CD4-positive, CD25-positive, alpha-beta regulatory T cell (primary cell): ENCODE measurements around the gene TANK. TPM values are rescaled to one million over a fixed set of nuclear protein-coding genes. Genes with fewer than 3 reads are reported as not detected.

Source experiments
- ATAC-seq, 2 donors: fragments of 150-1000 bp; cut with Tn5 transposase; one replicate each; pipeline ENCODE4 v1.10.0; 2021; ENCODE audit warnings: low read depth in 2 of 2, moderate number of reproducible peaks in 2 of 2, moderate library complexity in 1 of 2
- DNase-seq, 3 donors: peaks; one replicate each; pipeline versions ENCODE4 v3.0.0 to v3.0.0-alpha.2; 2012 to 2022; ENCODE audit warnings: mixed read lengths in 1 of 3
- H3K27ac ChIP-seq: one replicate; pipeline ENCODE4 v1.7.0; 2013; ENCODE audit warnings: mild to moderate bottlenecking, low read length; ENCODE audit not compliant: insufficient read depth, poor library complexity, severe bottlenecking
- H3K27me3 ChIP-seq: one replicate; pipeline ENCODE4 v1.7.0; 2013; ENCODE audit warnings: low read length; ENCODE audit not compliant: control insufficient read depth, insufficient read depth
- H3K36me3 ChIP-seq: one replicate; pipeline ENCODE4 v1.7.0; 2013; ENCODE audit warnings: mild to moderate bottlenecking, low read length, moderate library complexity; ENCODE audit not compliant: control insufficient read depth, insufficient read depth
- H3K4me1 ChIP-seq: 2 replicates; pipeline ENCODE4 v1.7.0; 2013; ENCODE audit warnings: mild to moderate bottlenecking, low read length; ENCODE audit not compliant: insufficient read depth, control insufficient read depth, poor library complexity, severe bottlenecking
- H3K4me3 ChIP-seq: one replicate; pipeline ENCODE4 v1.7.0; 2013; ENCODE audit warnings: low read depth, mild to moderate bottlenecking, low read length, moderate library complexity
- H3K9me3 ChIP-seq, 2 experiments: 1 replicate in 1 of 2; 2 replicates in 1 of 2; pipeline ENCODE4 v1.7.0; 2013; ENCODE audit warnings: low read length in 2 of 2, mild to moderate bottlenecking in 1 of 2, moderate library complexity in 1 of 2; ENCODE audit not compliant: control insufficient read depth in 2 of 2
- H3K27ac Mint-ChIP-seq, 3 donors: one replicate each; pipeline ENCODE4 v1.8.0; 2020 to 2022; ENCODE audit warnings: mild to moderate bottlenecking in 3 of 3, mixed read lengths in 3 of 3, moderate library complexity in 2 of 3
- H3K27me3 Mint-ChIP-seq: one replicate; pipeline ENCODE4 v1.8.0; 2022; ENCODE audit warnings: mild to moderate bottlenecking, mixed read lengths
- H3K36me3 Mint-ChIP-seq: one replicate; pipeline ENCODE4 v1.8.0; 2020; ENCODE audit warnings: mixed read lengths
- H3K4me1 Mint-ChIP-seq, 4 donors: one replicate each; pipeline ENCODE4 v1.8.0; 2020 to 2022; ENCODE audit warnings: mixed read lengths in 4 of 4, mild to moderate bottlenecking in 1 of 4
- H3K4me3 Mint-ChIP-seq, 4 donors: one replicate each; pipeline ENCODE4 v1.8.0; 2020 to 2022; ENCODE audit warnings: mild to moderate bottlenecking in 4 of 4, mixed read lengths in 4 of 4, moderate library complexity in 3 of 4
- H3K9me3 Mint-ChIP-seq, 7 donors: one replicate each; pipeline ENCODE4 v1.8.0; 2020 to 2022; ENCODE audit warnings: mixed read lengths in 7 of 7, mild to moderate bottlenecking in 3 of 7, moderate library complexity in 2 of 7
- polyA plus RNA-seq, 4 donors: library from polyadenylated mRNA; unstranded; fragments of 300-500 nt; fragmentation: Illumina TruSeq; gene quantifications; one replicate each; pipeline ENCODE4 v1.2.3, GENCODE V29; 2021
- total RNA-seq: library from RNA; stranded (reverse); gene quantifications from one replicate; pipeline ENCODE4 v1.2.3, GENCODE V29; 2022

The TANK gene
- total and polyA plus RNA-seq, 5 donors from 2014 or later: 84.5 to 182 (median 90.2) TPM

GRCh38 chr2:161234627-161235026, 74.4 kb downstream of the TANK start:
- H3K4me1 Mint-ChIP-seq: peaks cover 9 to 22% (median 16%) of the 10 kb centered on the region in 4 donors
- peaks cover 13% of the 10 kb centered on the region for H3K36me3 Mint-ChIP-seq
- H3K4me1 ChIP-seq: peaks cover 25% of the 10 kb centered on the region
- no peak overlapping the region for H3K4me3 Mint-ChIP-seq
- no peaks in the 10 kb centered on the region for H3K9me3 Mint-ChIP-seq
- H3K27me3 Mint-ChIP-seq: no peaks in the 10 kb centered on the region
- peaks cover 37% of the 10 kb centered on the region for H3K36me3 ChIP-seq
- DNase-seq (no peak), ATAC-seq (no peak)
- H3K27ac Mint-ChIP-seq: no peak overlapping the region
- no peaks in the 10 kb centered on the region for H3K27me3 ChIP-seq
- H3K9me3 ChIP-seq: no peaks in the 10 kb centered on the region
- no peak overlapping the region for H3K4me3 ChIP-seq
- no peak overlapping the region for H3K27ac ChIP-seq

GRCh38 chr2:161237392-161238264, 77.4 kb downstream of the TANK start:
- no peaks in the 10 kb centered on the region for H3K27me3 Mint-ChIP-seq
- ATAC-seq: peak; percentile 56 to 57
- peaks cover 9 to 39% (median 18%) of the 10 kb centered on the region in 4 donors for H3K4me1 Mint-ChIP-seq
- Histone ChIP-seq H3K9me3 (no peaks in the 10 kb centered on the region), H3K4me3 (peak overlapping the region; percentile 84), H3K36me3 (peaks cover 15% of the 10 kb centered on the region), H3K27ac (no peak overlapping the region), H3K27me3 (no peaks in the 10 kb centered on the region), H3K4me1 (peaks cover 31% of the 10 kb centered on the region)
- peak overlapping the region; percentile 87 to 97 (median 94) for H3K4me3 Mint-ChIP-seq
- H3K9me3 Mint-ChIP-seq: no peaks in the 10 kb centered on the region
- H3K36me3 Mint-ChIP-seq: peaks cover 5% of the 10 kb centered on the region
- H3K27ac Mint-ChIP-seq: peak overlapping the region; percentile 76 to 91 (median 90)
- DNase-seq: peak; percentile 26 to 52 (median 44)

GRCh38 chr2:161238265-161238559, 78.0 kb downstream of the TANK start:
- Mint-ChIP-seq H3K9me3 (no peaks in the 10 kb centered on the region), H3K4me3 (peak overlapping the region; percentile 87 to 97 (median 94)), H3K36me3 (peaks cover 3% of the 10 kb centered on the region), H3K4me1 (peaks cover 8 to 44% (median 20%) of the 10 kb centered on the region in 4 donors), H3K27me3 (no peaks in the 10 kb centered on the region), H3K27ac (peak overlapping the region; percentile 76 to 91 (median 90))
- ATAC-seq (no peak), DNase-seq (no peak)
- H3K27ac ChIP-seq: peak overlapping the region; percentile 49
- H3K4me1 ChIP-seq: peaks cover 36% of the 10 kb centered on the region
- H3K9me3 ChIP-seq: no peaks in the 10 kb centered on the region
- H3K4me3 ChIP-seq: peak overlapping the region; percentile 84
- peaks cover 12% of the 10 kb centered on the region for H3K36me3 ChIP-seq
- H3K27me3 ChIP-seq: no peaks in the 10 kb centered on the region

- H3K27ac ChIP-seq: peak overlapping the region; percentile 49
Measured at GRCh38 chr2:161238560-161239325, 78.5 kb downstream of the TANK start.

GRCh38 chr2:161239326-161240109, 79.3 kb downstream of the TANK start:
- no peak overlapping the region for H3K4me3 ChIP-seq
- Mint-ChIP-seq H3K27ac (peak overlapping the region in 2 of 3 donors; percentile 43 to 76), H3K36me3 (peaks cover 3% of the 10 kb centered on the region), H3K4me1 (peaks cover 11 to 54% (median 27%) of the 10 kb centered on the region in 4 donors), H3K9me3 (no peaks in the 10 kb centered on the region), H3K27me3 (no peaks in the 10 kb centered on the region), H3K4me3 (peak overlapping the region; percentile 71 to 93 (median 75))
- no peaks in the 10 kb centered on the region for H3K27me3 ChIP-seq
- peaks cover 46% of the 10 kb centered on the region for H3K4me1 ChIP-seq
- DNase-seq (no peak), ATAC-seq (no peak)
- no peaks in the 10 kb centered on the region for H3K9me3 ChIP-seq
- H3K36me3 ChIP-seq: peaks cover 12% of the 10 kb centered on the region
- H3K27ac ChIP-seq: no peak overlapping the region

More at GRCh38 chr2:161238560-161239325, 78.5 kb downstream of the TANK start:
- peaks cover 3% of the 10 kb centered on the region for H3K36me3 Mint-ChIP-seq
- no peaks in the 10 kb centered on the region for H3K27me3 Mint-ChIP-seq
- Histone ChIP-seq H3K4me3 (peak overlapping the region; percentile 84), H3K4me1 (peaks cover 41% of the 10 kb centered on the region), H3K36me3 (peaks cover 12% of the 10 kb centered on the region), H3K27me3 (no peaks in the 10 kb centered on the region), H3K9me3 (no peaks in the 10 kb centered on the region)
- no peaks in the 10 kb centered on the region for H3K9me3 Mint-ChIP-seq
- peak; percentile 63 to 68 for ATAC-seq
- peak; percentile 40 to 65 (median 63) for DNase-seq
- H3K4me1 Mint-ChIP-seq: peaks cover 8 to 49% (median 22%) of the 10 kb centered on the region in 4 donors
- peak overlapping the region; percentile 87 to 97 (median 94) for H3K4me3 Mint-ChIP-seq
- peak overlapping the region; percentile 74 to 91 (median 90) for H3K27ac Mint-ChIP-seq

- no peaks in the 10 kb centered on the region for H3K9me3 Mint-ChIP-seq
- H3K27ac Mint-ChIP-seq: peak overlapping the region; percentile 32 to 94 (median 64)
- no peaks in the 10 kb centered on the region for H3K27me3 Mint-ChIP-seq
- Histone ChIP-seq H3K27me3 (no peaks in the 10 kb centered on the region), H3K4me1 (peaks cover 47% of the 10 kb centered on the region), H3K9me3 (no peaks in the 10 kb centered on the region), H3K36me3 (no peaks in the 10 kb centered on the region), H3K4me3 (no peak overlapping the region), H3K27ac (peak overlapping the region; percentile 47)
- no peaks in the 10 kb centered on the region for H3K36me3 Mint-ChIP-seq
- peaks cover 12 to 64% (median 40%) of the 10 kb centered on the region in 4 donors for H3K4me1 Mint-ChIP-seq
- ATAC-seq: no peak
- no peak for DNase-seq
- H3K4me3 Mint-ChIP-seq: peak overlapping the region in 1 of 4 donors; percentile 21
Measured at GRCh38 chr2:161241894-161242293, 81.7 kb downstream of the TANK start.

GRCh38 chr2:161243312-161243711, 83.1 kb downstream of the TANK start:
- H3K27ac Mint-ChIP-seq: peak overlapping the region; percentile 87 to 94 (median 91)
- no peaks in the 10 kb centered on the region for H3K9me3 Mint-ChIP-seq
- ATAC-seq (no peak), DNase-seq (peak in 2 of 3 donors; percentile 18 to 38)
- Histone ChIP-seq H3K27me3 (no peaks in the 10 kb centered on the region), H3K9me3 (no peaks in the 10 kb centered on the region), H3K27ac (peak overlapping the region; percentile 71), H3K4me1 (peaks cover 33% of the 10 kb centered on the region), H3K4me3 (peak overlapping the region; percentile 90), H3K36me3 (no peaks in the 10 kb centered on the region)
- H3K36me3 Mint-ChIP-seq: no peaks in the 10 kb centered on the region
- peaks cover 12 to 66% (median 42%) of the 10 kb centered on the region in 4 donors for H3K4me1 Mint-ChIP-seq
- peak overlapping the region in 3 of 4 donors; percentile 92 to 98 (median 92) for H3K4me3 Mint-ChIP-seq
- no peaks in the 10 kb centered on the region for H3K27me3 Mint-ChIP-seq
